Esophagus (tissue), 2 donors: ENCODE measurements around the gene CCDC152. TPM values are rescaled to one million over a fixed set of nuclear protein-coding genes. Genes with fewer than 3 reads are reported as not detected.

Experiments used
- H3K27ac ChIP-seq, 2 donors: one replicate each; pipeline ENCODE4 v1.5.1; 2013; ENCODE audit warnings: low read depth in 2 of 2, mild to moderate bottlenecking in 2 of 2, inconsistent platforms in 1 of 2, low read length in 1 of 2, moderate library complexity in 1 of 2
- H3K27me3 ChIP-seq, 2 donors: one replicate each; pipeline ENCODE4 v1.6.1; 2013; ENCODE audit warnings: low read length in 2 of 2, control low read depth in 1 of 2, mild to moderate bottlenecking in 1 of 2; ENCODE audit not compliant: insufficient read depth in 2 of 2, control insufficient read depth in 1 of 2
- H3K36me3 ChIP-seq, 2 donors: one replicate each; pipeline ENCODE4 v1.6.1; 2013; ENCODE audit warnings: low read length in 1 of 2; ENCODE audit not compliant: control insufficient read depth in 2 of 2, insufficient read depth in 2 of 2
- H3K4me1 ChIP-seq, 2 donors: one replicate each; pipeline ENCODE4 v1.6.1; 2013; ENCODE audit warnings: low read length in 1 of 2; ENCODE audit not compliant: control insufficient read depth in 2 of 2, insufficient read depth in 2 of 2
- H3K4me3 ChIP-seq, 2 donors: one replicate each; pipeline ENCODE4 v1.5.1; 2013; ENCODE audit warnings: low read length in 2 of 2, mild to moderate bottlenecking in 2 of 2, low read depth in 1 of 2, moderate library complexity in 1 of 2
- H3K9me3 ChIP-seq, 2 donors: one replicate each; pipeline ENCODE4 v1.6.1; 2013; ENCODE audit warnings: mild to moderate bottlenecking in 2 of 2, low read depth in 1 of 2, low read length in 1 of 2, moderate library complexity in 1 of 2; ENCODE audit not compliant: control insufficient read depth in 2 of 2, insufficient read depth in 1 of 2
- WGBS, 2 donors: extraction: QIAGEN DNeasy Blood & Tissue Kit; methylation state at CpG; one replicate each; pipeline ENCODE4 v1.1.7; 2013; 5-methylcytosine and 5-hydroxymethylcytosine counted together
- polyA plus RNA-seq, 2 donors: library from polyadenylated mRNA; stranded (reverse); fragments of 200-250 nt; gene quantifications; one replicate each; pipeline ENCODE4 v1.2.3, GENCODE V29; 2013
- donor health status: healthy with polysubstance abuse.
- donor health status: Bipolar disorder and iron deficiency.

CCDC152 gene
- polyA plus RNA-seq, 2 donors: 0.16 to 0.49 TPM

DNA sequence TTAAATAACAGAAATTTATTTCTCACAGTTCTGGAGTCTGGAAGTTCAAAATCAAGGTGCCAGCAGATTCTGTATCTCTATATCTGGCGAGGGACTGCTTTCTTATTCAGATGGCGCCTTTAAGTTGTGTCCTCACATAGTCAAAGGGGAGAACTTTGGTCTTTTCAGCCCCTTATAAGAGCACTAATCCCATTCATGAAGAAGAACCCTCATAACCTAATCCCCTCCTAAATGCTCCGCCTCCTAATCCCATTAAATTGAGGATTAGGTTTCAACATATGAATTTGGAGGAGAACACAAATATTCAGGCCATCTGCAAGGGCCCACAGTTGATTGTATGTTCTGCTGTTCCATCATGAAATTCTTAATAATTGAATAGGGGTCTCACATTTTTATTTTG, 10.8 kb upstream of the CCDC152 start:
- 97 to 98% methylated on average over 3 of the region's 3 CpGs for WGBS, 2 donors
- no peaks in the 10 kb centered on the region for H3K36me3 ChIP-seq
- no peak overlapping the region for H3K27ac ChIP-seq
- H3K27me3 ChIP-seq: no peaks in the 10 kb centered on the region
- H3K4me3 ChIP-seq: no peak overlapping the region
- H3K9me3 ChIP-seq: no peaks in the 10 kb centered on the region
- H3K4me1 ChIP-seq: peaks cover 0 to 4% of the 10 kb centered on the region in 2 donors

DNA sequence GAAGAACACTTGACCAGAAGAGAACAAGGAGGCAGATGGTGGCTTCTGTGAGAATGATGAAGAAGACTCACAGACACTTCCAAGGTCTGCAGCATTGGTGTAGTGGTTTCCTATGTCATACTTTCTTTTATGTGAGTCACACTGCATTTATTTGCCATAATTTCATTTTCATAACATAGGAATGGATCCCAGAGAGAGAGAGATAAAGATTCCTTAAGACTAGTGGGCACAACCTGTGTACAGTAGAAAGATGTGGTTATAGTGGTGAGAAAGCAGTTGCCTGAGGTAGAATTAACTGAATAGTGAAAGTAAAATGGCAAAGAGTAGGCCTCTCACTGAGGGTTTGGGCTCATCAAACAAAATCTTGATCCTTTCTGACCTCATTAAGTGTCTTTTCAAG, 7.6 kb upstream of the CCDC152 start:
- H3K27me3 ChIP-seq: no peaks in the 10 kb centered on the region
- no peak overlapping the region for H3K27ac ChIP-seq
- H3K4me1 ChIP-seq: peaks cover 0 to 4% of the 10 kb centered on the region in 2 donors
- H3K36me3 ChIP-seq: no peaks in the 10 kb centered on the region
- no peaks in the 10 kb centered on the region for H3K9me3 ChIP-seq
- no peak overlapping the region for H3K4me3 ChIP-seq

DNA sequence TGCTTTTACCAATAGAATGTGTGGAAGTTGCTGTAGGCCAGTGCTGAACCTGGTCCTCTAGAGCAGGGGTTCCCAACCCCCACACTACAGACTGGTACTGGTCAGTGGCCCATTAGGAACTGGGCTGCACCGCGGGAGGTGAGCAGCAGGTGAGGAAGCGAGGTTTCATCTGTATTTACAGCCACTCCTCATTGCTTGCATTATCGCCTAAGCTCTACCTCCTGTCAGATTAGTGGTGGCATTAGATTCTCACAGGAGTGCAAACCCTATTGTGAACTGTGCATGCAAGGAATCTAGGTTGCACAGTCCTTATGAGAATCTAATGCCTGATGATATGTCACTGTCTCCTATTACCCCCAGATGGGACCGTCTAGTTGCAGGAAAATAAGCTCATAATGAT, 6.1 kb upstream of the CCDC152 start:
- H3K36me3 ChIP-seq: no peaks in the 10 kb centered on the region
- WGBS, 2 donors: 64 to 67% methylated on average over 5 of the region's 5 CpGs
- no peak overlapping the region for H3K4me3 ChIP-seq
- peaks cover 0 to 4% of the 10 kb centered on the region in 2 donors for H3K4me1 ChIP-seq
- H3K27ac ChIP-seq: peak overlapping the region; percentile 47 to 79
- H3K9me3 ChIP-seq: no peaks in the 10 kb centered on the region
- H3K27me3 ChIP-seq: no peaks in the 10 kb centered on the region

DNA sequence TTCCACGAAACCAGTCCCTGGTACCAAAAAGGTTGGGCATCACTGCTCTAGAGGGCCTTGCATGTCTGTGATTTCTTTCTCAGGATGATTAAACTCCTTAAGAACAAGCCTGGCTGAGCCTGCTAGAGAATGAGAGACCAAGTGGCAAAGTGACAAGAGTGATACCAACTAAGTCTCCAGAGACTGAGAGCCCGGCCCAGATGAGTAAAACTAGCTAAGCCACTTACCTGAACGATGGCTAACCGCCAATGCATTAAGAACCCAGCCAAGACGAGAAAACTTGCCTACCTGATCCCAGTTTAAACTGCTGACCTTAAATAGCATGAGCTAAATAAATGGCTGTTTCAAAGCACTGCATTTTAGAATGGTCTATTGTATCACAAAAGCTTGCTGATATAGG, 5.6 kb upstream of the CCDC152 start:
- Histone ChIP-seq H3K9me3 (no peaks in the 10 kb centered on the region), H3K4me1 (peaks cover 0 to 4% of the 10 kb centered on the region in 2 donors), H3K4me3 (no peak overlapping the region), H3K27me3 (no peaks in the 10 kb centered on the region), H3K36me3 (no peaks in the 10 kb centered on the region), H3K27ac (peak overlapping the region; percentile 67 to 78)
- WGBS, 2 donors: 51 to 55% methylated on average over 5 of the region's 5 CpGs

DNA sequence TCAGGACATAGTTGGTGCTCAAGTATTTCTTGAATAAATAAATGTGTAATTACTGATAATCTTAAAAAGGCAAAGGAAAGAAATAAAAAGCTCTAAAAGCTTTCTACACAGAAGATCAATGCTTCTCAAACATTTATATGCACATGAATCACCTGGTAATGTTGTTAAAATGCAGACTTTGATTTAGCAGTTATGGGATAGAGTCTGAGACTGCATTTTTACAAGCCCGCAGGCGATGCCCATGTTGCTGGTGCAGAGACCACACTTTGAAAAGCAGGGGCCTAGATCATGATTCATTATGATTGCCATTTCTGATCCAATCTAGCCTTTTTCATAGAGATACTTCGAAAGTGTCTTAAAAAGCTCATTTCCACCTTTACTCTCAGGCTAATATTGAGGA, 3.5 kb upstream of the CCDC152 start:
- no peaks in the 10 kb centered on the region for H3K9me3 ChIP-seq
- WGBS, 2 donors: 93% methylated on average over 3 of the region's 3 CpGs

DNA sequence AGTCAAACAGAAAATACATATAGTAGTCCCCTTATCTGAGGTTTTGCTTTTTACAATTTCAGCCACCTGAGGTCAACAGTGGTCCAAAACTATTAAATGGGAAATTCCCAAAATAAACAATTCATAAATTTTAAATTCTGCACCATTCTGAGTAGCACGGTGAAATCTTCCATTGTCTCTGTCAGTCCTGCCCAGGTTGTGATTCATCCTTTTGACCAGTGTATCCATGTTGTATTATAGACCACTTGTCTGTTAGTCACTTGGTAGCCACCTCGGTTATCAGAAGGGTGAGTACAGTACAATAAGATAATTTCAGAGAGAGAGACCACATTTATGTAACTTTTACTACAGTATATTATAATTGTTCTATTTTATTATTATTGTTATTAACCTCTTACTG, 2.8 kb downstream of the CCDC152 start:
- H3K4me3 ChIP-seq: no peak overlapping the region

More for the DNA sequence above, 3.5 kb upstream of the CCDC152 start:
- Histone ChIP-seq H3K27me3 (no peaks in the 10 kb centered on the region), H3K4me3 (no peak overlapping the region), H3K4me1 (peaks cover 0 to 4% of the 10 kb centered on the region in 2 donors), H3K27ac (no peak overlapping the region), H3K36me3 (no peaks in the 10 kb centered on the region)

DNA sequence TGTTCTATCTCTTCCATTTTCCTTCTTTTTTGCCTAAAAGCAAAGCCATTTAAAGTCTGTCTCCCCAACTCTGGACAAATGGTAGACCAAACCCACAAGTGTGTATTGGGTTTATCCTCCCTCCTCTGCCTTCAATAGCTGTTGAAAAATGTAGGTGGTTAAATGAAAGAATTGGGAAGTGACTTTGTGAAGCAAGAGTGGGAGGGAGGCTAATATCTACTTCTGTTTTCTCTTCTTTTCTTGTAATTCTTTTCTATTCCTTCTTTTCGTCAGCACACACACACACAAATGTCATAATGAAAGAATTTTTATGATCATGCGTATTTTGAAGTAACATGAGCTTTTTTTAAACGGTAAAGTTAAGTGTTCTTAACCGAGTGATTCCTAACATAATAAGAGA, 3.8 kb downstream of the CCDC152 start:
- no peaks in the 10 kb centered on the region for H3K36me3 ChIP-seq
- H3K9me3 ChIP-seq: no peaks in the 10 kb centered on the region
- H3K27ac ChIP-seq: no peak overlapping the region
- H3K4me3 ChIP-seq: no peak overlapping the region
- H3K4me1 ChIP-seq: no peaks in the 10 kb centered on the region
- 89 to 91% methylated on average over 4 of the region's 4 CpGs for WGBS, 2 donors
- H3K27me3 ChIP-seq: no peaks in the 10 kb centered on the region

More for the DNA sequence above, 2.8 kb downstream of the CCDC152 start:
- Histone ChIP-seq H3K9me3 (no peaks in the 10 kb centered on the region), H3K4me1 (no peaks in the 10 kb centered on the region), H3K27me3 (no peaks in the 10 kb centered on the region), H3K27ac (no peak overlapping the region), H3K36me3 (no peaks in the 10 kb centered on the region)
- 82 to 84% methylated on average over 2 of the region's 2 CpGs for WGBS, 2 donors

DNA sequence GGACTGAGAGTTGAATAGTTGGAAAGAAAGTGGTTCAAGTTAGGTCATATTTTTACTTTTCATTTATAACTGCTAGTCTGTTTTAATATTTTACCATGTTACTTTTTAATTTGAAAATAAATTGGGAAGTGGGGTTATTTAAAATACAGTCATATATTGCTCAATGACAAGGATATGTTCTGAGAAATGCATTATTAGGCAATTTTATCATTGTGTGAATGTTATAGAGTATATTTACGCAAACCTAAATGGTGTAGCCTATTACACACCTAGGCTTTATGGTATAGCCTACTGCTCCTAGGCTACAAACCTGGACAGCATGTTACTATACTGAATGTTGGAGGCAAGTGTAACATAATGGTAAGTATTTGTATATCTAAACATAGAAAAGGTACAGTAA, 5.2 kb downstream of the CCDC152 start:
- H3K9me3 ChIP-seq: no peaks in the 10 kb centered on the region
- 96 to 97% methylated on average over 1 of the region's 1 CpG for WGBS, 2 donors
- no peaks in the 10 kb centered on the region for H3K27me3 ChIP-seq
- no peak overlapping the region for H3K27ac ChIP-seq
- no peaks in the 10 kb centered on the region for H3K4me1 ChIP-seq
- H3K4me3 ChIP-seq: no peak overlapping the region
- H3K36me3 ChIP-seq: no peaks in the 10 kb centered on the region

DNA sequence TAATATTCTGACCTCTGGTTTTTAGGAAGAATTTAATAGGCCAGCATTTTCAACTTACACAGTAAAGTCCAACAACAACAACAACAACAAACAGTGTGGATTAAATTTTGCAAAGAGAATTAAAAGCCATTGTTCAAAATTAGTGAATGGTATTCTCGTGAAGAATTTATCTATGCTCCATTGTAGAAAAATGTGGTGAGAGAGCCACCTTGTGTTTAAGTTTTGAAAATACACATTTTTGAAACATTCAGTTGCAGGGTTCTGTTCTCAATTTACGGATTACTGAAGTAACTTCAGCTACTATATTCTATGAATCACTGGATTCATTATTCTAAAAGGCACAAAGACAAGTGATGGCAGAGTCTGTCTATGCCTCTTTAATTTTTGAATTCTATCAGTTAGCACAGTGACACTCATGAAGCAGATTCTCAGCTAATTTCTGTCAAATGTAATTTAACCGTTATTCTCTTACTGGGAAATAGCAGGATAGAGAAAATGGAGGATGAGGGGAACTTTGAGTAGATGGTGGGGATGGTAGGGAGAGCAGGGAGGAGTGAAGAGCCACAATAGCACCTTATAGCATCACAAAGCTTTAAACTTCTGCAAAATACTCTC, 11.0 kb downstream of the CCDC152 start:
- Histone ChIP-seq H3K36me3 (no peaks in the 10 kb centered on the region), H3K4me1 (no peaks in the 10 kb centered on the region), H3K4me3 (no peak overlapping the region), H3K27ac (no peak overlapping the region), H3K9me3 (no peaks in the 10 kb centered on the region), H3K27me3 (no peaks in the 10 kb centered on the region)
- 33 to 40% methylated on average over 3 of the region's 3 CpGs for WGBS, 2 donors

DNA sequence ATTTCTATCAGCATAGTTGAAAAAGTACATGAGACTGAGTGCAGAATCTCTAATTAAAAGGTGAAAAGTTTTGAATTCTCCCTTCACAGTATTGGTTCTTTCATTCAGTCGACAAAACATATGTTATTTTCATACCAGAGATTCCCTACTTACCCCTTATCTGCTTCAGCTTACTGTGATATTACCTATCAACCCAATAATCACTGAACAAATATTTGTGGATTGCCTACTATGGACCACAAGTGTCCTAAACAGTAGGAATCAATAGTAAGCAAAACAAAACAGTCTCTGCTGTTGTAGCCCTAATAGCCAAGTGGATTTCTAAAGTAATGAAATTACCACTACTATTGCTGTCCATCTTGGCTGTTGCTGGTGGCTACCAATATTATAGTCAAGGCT, 11.5 kb downstream of the CCDC152 start:
- Histone ChIP-seq H3K4me1 (no peaks in the 10 kb centered on the region), H3K4me3 (no peak overlapping the region), H3K36me3 (no peaks in the 10 kb centered on the region), H3K27ac (no peak overlapping the region), H3K9me3 (no peaks in the 10 kb centered on the region), H3K27me3 (no peaks in the 10 kb centered on the region)
- 31 to 51% methylated on average over 1 of the region's 1 CpG for WGBS, 2 donors
